K562 (cell line): ENCODE results near the gene CHD5. TPM values are rescaled to one million over a fixed set of nuclear protein-coding genes. Genes with fewer than 3 reads are reported as not detected.
A peak's percentile ranks its signal among the peaks of the same experiment; 100 is the strongest.

Source experiments
- CCAR2 ChIP-seq: fragments of 200-400 bp; formaldehyde crosslinking; IDR thresholded peaks from 2 replicates; pipeline ENCODE4 v1.6.1; 2017; ENCODE audit warnings: mild to moderate bottlenecking, low read depth, low read length
- CEBPG ChIP-seq, 3 experiments: fragments of 200-800 bp in 1 of 3; sonication (Bioruptor generic) in 1 of 3; sonication (generic) in 1 of 3; formaldehyde crosslinking in 1 of 3; IDR thresholded peaks in 2 of 3; conservative IDR thresholded peaks in 1 of 3; 2 replicates each; pipeline versions ENCODE4 v1.6.1 to v1.8.0; 2016 to 2022; ENCODE audit warnings: missing compliant biosample characterization in 2 of 3, missing genetic modification characterization in 2 of 3, mild to moderate bottlenecking in 1 of 3, missing genetic modification reagents in 1 of 3
- CHCHD3 ChIP-seq: fragments of 250-450 bp; sonication (Bioruptor Pico); IDR thresholded peaks from 2 replicates; pipeline ENCODE4 v2.1.2; 2022; ENCODE audit warnings: mild to moderate bottlenecking
- CTBP1 ChIP-seq: fragments of 450-650 bp; IDR thresholded peaks from 2 replicates; pipeline ENCODE4 v1.6.1; 2016; ENCODE audit warnings: borderline replicate concordance
- CXXC5 ChIP-seq: fragments of 250-450 bp; sonication (Bioruptor Pico); IDR thresholded peaks from 2 replicates; pipeline ENCODE4 v1.8.0; 2022; ENCODE audit warnings: inconsistent platforms, mild to moderate bottlenecking, moderate library complexity
- DIDO1 ChIP-seq: fragments of 450-650 bp; IDR thresholded peaks from 2 replicates; pipeline ENCODE4 v1.6.1; 2016; ENCODE audit warnings: low read depth, missing biosample characterization, missing genetic modification characterization
- ELF4 ChIP-seq: fragments of 450-650 bp; formaldehyde crosslinking; IDR thresholded peaks from 2 replicates; pipeline ENCODE4 v1.4.0; 2022; ENCODE audit warnings: missing genetic modification characterization
- ETV6 ChIP-seq, 3 experiments: fragments of 150-350 bp in 1 of 3; sonication (generic) in 1 of 3; formaldehyde crosslinking in 1 of 3; IDR thresholded peaks; 2 replicates each; pipeline versions ENCODE4 v1.6.1 to v1.8.0; 2014 to 2022; ENCODE audit warnings: borderline replicate concordance in 2 of 3, low read depth in 2 of 3, antibody characterized with exemption in 1 of 3, low read length in 1 of 3, mild to moderate bottlenecking in 1 of 3, missing genetic modification reagents in 1 of 3
- NR2C1 ChIP-seq, 2 experiments: fragments of 450-650 bp; IDR thresholded peaks; 2 replicates each; pipeline ENCODE4 v1.6.1; 2017; ENCODE audit warnings: mild to moderate bottlenecking in 2 of 2, antibody characterized with exemption in 1 of 2, inconsistent platforms in 1 of 2, missing compliant biosample characterization in 1 of 2, missing genetic modification characterization in 1 of 2
- RUNX1 ChIP-seq: sonication (generic); IDR thresholded peaks from 2 replicates; pipeline ENCODE4 v1.6.1; 2016; ENCODE audit warnings: antibody characterized with exemption, low read depth
- SMC3 ChIP-seq: conservative IDR thresholded peaks from 2 replicates; pipeline ENCODE4 v1.6.1; 2011; ENCODE audit warnings: low read depth, low read length, improper control_type of control experiment; ENCODE audit not compliant: insufficient read depth
- SNIP1 ChIP-seq: fragments of 450-650 bp; IDR thresholded peaks from 2 replicates; pipeline ENCODE4 v1.7.1; 2017; ENCODE audit warnings: low read depth, mild to moderate bottlenecking
- ZNF23 ChIP-seq: fragments of 250-450 bp; sonication (Bioruptor Pico); IDR thresholded peaks from 2 replicates; pipeline ENCODE4 v1.4.0; 2020; ENCODE audit warnings: mild to moderate bottlenecking
- ZNF24 ChIP-seq: fragments of 450-650 bp; IDR thresholded peaks from 2 replicates; pipeline ENCODE4 v1.6.1; 2016
- ZNF282 ChIP-seq: sonication (generic); formaldehyde crosslinking; IDR thresholded peaks from 2 replicates; pipeline ENCODE4 v1.8.1; 2023; ENCODE audit warnings: missing genetic modification reagents
- ZNF431 ChIP-seq: sonication (generic); formaldehyde crosslinking; IDR thresholded peaks from 2 replicates; pipeline ENCODE4 v1.8.0; 2022; ENCODE audit warnings: mild to moderate bottlenecking, missing genetic modification reagents
- ZNF696 ChIP-seq: fragments of 250-450 bp; sonication (Bioruptor Pico); conservative IDR thresholded peaks from 2 replicates; pipeline ENCODE4 v1.4.0; 2020; ENCODE audit warnings: mild to moderate bottlenecking, moderate library complexity
- ZSCAN29 ChIP-seq: fragments of 450-650 bp; IDR thresholded peaks from 2 replicates; pipeline ENCODE4 v1.6.1; 2017
- polyA plus RNA-seq, 8 experiments: library from polyadenylated mRNA; depleted of rRNA in 4 of 8; stranded (reverse) in 5 of 8; unstranded in 3 of 8; fragments of >200 nt; fragmentation: Nextera tagmentation in 2 of 8; fragmentation: Illumina TruSeq in 1 of 8; extraction: Ambion mirVana in 2 of 8; extraction: Trizol in 1 of 8; gene quantifications; 2 replicates each; pipeline versions ENCODE4 v1.2.1 to v1.2.3, GENCODE V29; 2011 to 2014; ENCODE audit warnings: inconsistent platforms in 1 of 8, missing spikeins in 1 of 8
- total RNA-seq, 7 experiments: library from RNA; depleted of rRNA in 6 of 7; stranded (reverse); fragments of >200 nt in 6 of 7; fragmentation: Illumina TruSeq in 2 of 7; extraction: Trizol in 2 of 7; gene quantifications; 2 replicates each; pipeline versions ENCODE4 v1.2.1 to v1.2.3, GENCODE V29; 2011 to 2021; ENCODE audit warnings: low replicate concordance in 1 of 7
- TF ChIP-seq, protein P1 (sequence below): IDR thresholded peaks from 2 replicates; pipeline ENCODE4 v1.6.1; 2014; ENCODE audit warnings: antibody characterized with exemption
- TF ChIP-seq, protein P2 (sequence below): fragments of 250-450 bp; sonication (Bioruptor Pico); IDR thresholded peaks from 2 replicates; pipeline ENCODE4 v1.9.0; 2021; ENCODE audit warnings: mild to moderate bottlenecking
- TF ChIP-seq, protein P3 (sequence below): sonication (generic); formaldehyde crosslinking; IDR thresholded peaks from 2 replicates; pipeline ENCODE4 v1.8.1; 2023; ENCODE audit warnings: mild to moderate bottlenecking, missing genetic modification reagents
- TF ChIP-seq, protein P4 (sequence below), 2 experiments: fragments of 450-650 bp; conservative IDR thresholded peaks; 2 replicates each; pipeline ENCODE4 v1.6.1; 2017; ENCODE audit warnings: mild to moderate bottlenecking in 2 of 2, moderate library complexity in 2 of 2

The CHD5 gene
- total and polyA plus RNA-seq, 9 of the 15 experiments (the other 6 are each of a cell fraction or from before 2014, with no cell fraction given): 0.03 to 0.52 (median 0.11) TPM; not detected in 2

DNA sequence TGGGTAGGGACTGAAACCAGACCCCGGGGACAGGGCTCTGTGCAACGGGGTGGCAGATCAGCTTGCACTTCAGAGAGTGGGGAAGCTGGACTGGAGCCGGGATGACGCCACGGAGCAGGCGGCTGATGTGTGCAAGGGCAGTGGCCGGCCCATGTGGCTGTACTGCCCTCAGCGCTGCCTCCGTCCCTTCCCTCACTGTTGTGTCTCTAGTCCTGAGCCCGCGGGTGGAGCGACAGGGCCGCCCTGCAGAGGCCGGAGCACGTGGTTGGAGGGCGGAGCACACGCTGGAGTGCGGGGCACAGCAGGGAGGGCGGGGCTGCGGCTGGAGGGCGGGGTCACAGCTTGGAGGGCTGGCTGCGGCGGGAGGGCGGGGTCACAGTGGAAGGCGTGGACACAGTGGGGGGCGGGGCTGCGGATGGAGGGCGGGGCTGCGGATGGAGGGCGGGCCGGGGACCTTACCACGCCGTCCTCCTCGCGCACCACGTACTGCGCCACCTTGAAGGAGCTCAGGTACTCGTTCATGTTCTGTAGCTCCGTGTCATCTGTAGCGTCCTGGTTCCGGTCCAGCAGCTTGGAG lies 52.4 kb downstream of the CHD5 start (continued):
- no peak for TF ChIP-seq ELF4 (CRISPR knock-in tag)
- no peak for TF ChIP-seq CTBP1
- TF ChIP-seq ZNF282: peak; percentile 72; the same call in 1 of the 2 replicates
- TF ChIP-seq ZNF23 (CRISPR knock-in tag): no peak
- 0 out of 2 replicates have a peak, but pooled peaks have one; percentile 34 for TF ChIP-seq CEBPG (CRISPR knock-in tag; IDR thresholded peaks at IDR 0.05)
- TF ChIP-seq CEBPG (tag; conservative IDR thresholded peaks at IDR 0.05 in 1 of 2, IDR thresholded peaks at IDR 0.05 in 1 of 2): no peak
- TF ChIP-seq CCAR2: no peak
- TF ChIP-seq SMC3: no peak
- no peak for TF ChIP-seq NR2C1 (IDR thresholded peaks at IDR 0.05)
- TF ChIP-seq NR2C1 (tag; IDR thresholded peaks at IDR 0.05): no peak
- TF ChIP-seq ZNF696 (CRISPR knock-in tag): no peak
- no peak for TF ChIP-seq ZSCAN29
- no peak for TF ChIP-seq DIDO1 (tag)
- TF ChIP-seq, protein P1, sequence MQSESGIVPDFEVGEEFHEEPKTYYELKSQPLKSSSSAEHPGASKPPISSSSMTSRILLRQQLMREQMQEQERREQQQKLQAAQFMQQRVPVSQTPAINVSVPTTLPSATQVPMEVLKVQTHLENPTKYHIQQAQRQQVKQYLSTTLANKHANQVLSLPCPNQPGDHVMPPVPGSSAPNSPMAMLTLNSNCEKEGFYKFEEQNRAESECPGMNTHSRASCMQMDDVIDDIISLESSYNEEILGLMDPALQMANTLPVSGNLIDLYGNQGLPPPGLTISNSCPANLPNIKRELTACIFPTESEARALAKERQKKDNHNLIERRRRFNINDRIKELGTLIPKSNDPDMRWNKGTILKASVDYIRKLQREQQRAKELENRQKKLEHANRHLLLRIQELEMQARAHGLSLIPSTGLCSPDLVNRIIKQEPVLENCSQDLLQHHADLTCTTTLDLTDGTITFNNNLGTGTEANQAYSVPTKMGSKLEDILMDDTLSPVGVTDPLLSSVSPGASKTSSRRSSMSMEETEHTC: no peak
- no peak for TF ChIP-seq RUNX1
- TF ChIP-seq, protein P2, sequence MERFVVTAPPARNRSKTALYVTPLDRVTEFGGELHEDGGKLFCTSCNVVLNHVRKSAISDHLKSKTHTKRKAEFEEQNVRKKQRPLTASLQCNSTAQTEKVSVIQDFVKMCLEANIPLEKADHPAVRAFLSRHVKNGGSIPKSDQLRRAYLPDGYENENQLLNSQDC (CRISPR knock-in tag): no peak
- peak; percentile 72 for TF ChIP-seq CXXC5
- TF ChIP-seq ETV6 (IDR thresholded peaks at IDR 0.05; ENCODE audit: borderline replicate concordance in 1 of 2, low read depth in 2 of 2, low read length in 1 of 2): no peak
- TF ChIP-seq ETV6 (CRISPR knock-in tag; IDR thresholded peaks at IDR 0.05; ENCODE audit: borderline replicate concordance): peak; percentile 89
- TF ChIP-seq ZNF431 (CRISPR knock-in tag): peak; percentile 71; the same call in 1 of the 2 replicates
- TF ChIP-seq CHCHD3 (CRISPR knock-in tag): no peak
- TF ChIP-seq SNIP1: no peak
- TF ChIP-seq, protein P3, sequence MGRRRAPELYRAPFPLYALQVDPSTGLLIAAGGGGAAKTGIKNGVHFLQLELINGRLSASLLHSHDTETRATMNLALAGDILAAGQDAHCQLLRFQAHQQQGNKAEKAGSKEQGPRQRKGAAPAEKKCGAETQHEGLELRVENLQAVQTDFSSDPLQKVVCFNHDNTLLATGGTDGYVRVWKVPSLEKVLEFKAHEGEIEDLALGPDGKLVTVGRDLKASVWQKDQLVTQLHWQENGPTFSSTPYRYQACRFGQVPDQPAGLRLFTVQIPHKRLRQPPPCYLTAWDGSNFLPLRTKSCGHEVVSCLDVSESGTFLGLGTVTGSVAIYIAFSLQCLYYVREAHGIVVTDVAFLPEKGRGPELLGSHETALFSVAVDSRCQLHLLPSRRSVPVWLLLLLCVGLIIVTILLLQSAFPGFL: no peak
- no peak for TF ChIP-seq ZNF24
- TF ChIP-seq, protein P4, sequence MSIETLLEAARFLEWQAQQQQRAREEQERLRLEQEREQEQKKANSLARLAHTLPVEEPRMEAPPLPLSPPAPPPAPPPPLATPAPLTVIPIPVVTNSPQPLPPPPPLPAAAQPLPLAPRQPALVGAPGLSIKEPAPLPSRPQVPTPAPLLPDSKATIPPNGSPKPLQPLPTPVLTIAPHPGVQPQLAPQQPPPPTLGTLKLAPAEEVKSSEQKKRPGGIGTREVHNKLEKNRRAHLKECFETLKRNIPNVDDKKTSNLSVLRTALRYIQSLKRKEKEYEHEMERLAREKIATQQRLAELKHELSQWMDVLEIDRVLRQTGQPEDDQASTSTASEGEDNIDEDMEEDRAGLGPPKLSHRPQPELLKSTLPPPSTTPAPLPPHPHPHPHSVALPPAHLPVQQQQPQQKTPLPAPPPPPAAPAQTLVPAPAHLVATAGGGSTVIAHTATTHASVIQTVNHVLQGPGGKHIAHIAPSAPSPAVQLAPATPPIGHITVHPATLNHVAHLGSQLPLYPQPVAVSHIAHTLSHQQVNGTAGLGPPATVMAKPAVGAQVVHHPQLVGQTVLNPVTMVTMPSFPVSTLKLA (conservative IDR thresholded peaks at IDR 0.05): peak; percentile 93 to 96
